ENCODE measurements around the gene TENT4A.

- TF ChIP-seq POLR2A (IDR thresholded peaks at IDR 0.05; ENCODE audit: low read depth, low read length), result no peak
- TF ChIP-seq CTCF (conservative IDR thresholded peaks at IDR 0.05; ENCODE audit: low read depth, low read length), result no peak
- no peak for TF ChIP-seq RFX5 (IDR thresholded peaks at IDR 0.05; ENCODE audit: low read depth, low read length)
- TF ChIP-seq RAD21 (IDR thresholded peaks at IDR 0.05; ENCODE audit: low read length), result no peak
- TF ChIP-seq RCOR1 (IDR thresholded peaks at IDR 0.05; ENCODE audit: insufficient replicate concordance, low read length), result no peak
- TF ChIP-seq CEBPB (IDR thresholded peaks at IDR 0.05; ENCODE audit: low read depth, low read length), result no peak
- no peak for TF ChIP-seq MAFK (IDR thresholded peaks at IDR 0.05; ENCODE audit: low read depth, low read length)
- no peak for TF ChIP-seq SMC3 (IDR thresholded peaks at IDR 0.05; ENCODE audit: low read depth, low read length)
Observed at GRCh38 chr5:6791031-6791430, 77.8 kb downstream of the TENT4A start.
